Left lung (tissue), 10 donors: ENCODE measurements around the gene ALDOB. TPM values are rescaled to one million over a fixed set of nuclear protein-coding genes. Genes with fewer than 3 reads are reported as not detected.

Source experiments
- ATAC-seq: fragments of 200-7000 bp; cut with Tn5 transposase; one replicate; pipeline ENCODE4 v1.9.1; 2020; ENCODE audit warnings: moderate library complexity
- DNase-seq, 4 donors: peaks; one replicate each; pipeline ENCODE4 v3.0.0-alpha.2; 2013 to 2020
- H3K27ac ChIP-seq, 2 donors: fragments of 200-600 bp; sonication (generic) in 1 of 2; one replicate each; pipeline versions ENCODE4 v1.5.0 to v1.8.0; 2020 to 2021
- H3K27me3 ChIP-seq, 2 donors: fragments of 200-600 bp; sonication (generic) in 1 of 2; one replicate each; pipeline versions ENCODE4 v1.5.0 to v1.8.0; 2020 to 2021
- H3K36me3 ChIP-seq, 2 donors: fragments of 200-600 bp; sonication (generic) in 1 of 2; one replicate each; pipeline versions ENCODE4 v1.5.0 to v1.8.0; 2020 to 2021
- H3K4me1 ChIP-seq, 2 donors: fragments of 200-600 bp; one replicate each; pipeline ENCODE4 v1.8.0; 2021
- H3K4me3 ChIP-seq, 2 donors: fragments of 200-600 bp; sonication (generic) in 1 of 2; one replicate each; pipeline versions ENCODE4 v1.5.0 to v1.8.0; 2020 to 2021; ENCODE audit warnings: mild to moderate bottlenecking in 1 of 2
- H3K9me3 ChIP-seq, 2 donors: fragments of 200-600 bp; sonication (generic) in 1 of 2; one replicate each; pipeline versions ENCODE4 v1.5.0 to v1.8.0; 2020 to 2021
- CTCF ChIP-seq, 2 donors: fragments of 200-600 bp; sonication (generic) in 1 of 2; IDR thresholded peaks; one replicate each; pipeline versions ENCODE4 v1.5.0 to v1.8.0; 2021; ENCODE audit warnings: antibody characterized with exemption in 2 of 2
- intact Hi-C, 2 donors: fragments of 100-400 bp; cut with DNase I; formaldehyde crosslinking; loops; one replicate each; pipeline versions ENCODE4 v1.11.2 to v1.14.2; 2022
- polyA plus RNA-seq, 6 donors: library from polyadenylated mRNA; unstranded; fragments of 120-200 nt; gene quantifications; one replicate each; pipeline ENCODE4 v1.2.1, GENCODE V29; 2013; ENCODE audit not compliant: insufficient read length in 6 of 6
- total RNA-seq, 2 donors: library from RNA; stranded (reverse); fragmentation: NEBNext Ultra II Directional; extraction: Animal tissue kit (Norgen Biotek cat#: 25700); gene quantifications; one replicate each; pipeline ENCODE4 v1.2.1, GENCODE V29; 2021
- donor health status: DM: no; HTN: yes; CAD: no.
- donor health status: DM: no; HTN: no; CAD: no.

ALDOB gene
- total and polyA plus RNA-seq, 8 donors: 2.2 to 7.4 (median 2.4) TPM; not detected in 2

GRCh38 chr9:101446732-101447131, 11.2 kb upstream of the ALDOB start:
- no peak for ATAC-seq
- intact Hi-C loops: no loop called here
- TF ChIP-seq CTCF (IDR thresholded peaks at IDR 0.05): no peak
- no peaks in the 10 kb centered on the region for H3K36me3 ChIP-seq
- no peak overlapping the region for H3K27ac ChIP-seq
- no peaks in the 10 kb centered on the region for H3K9me3 ChIP-seq
- H3K4me1 ChIP-seq: no peaks in the 10 kb centered on the region
- DNase-seq: no peak
- no peak overlapping the region for H3K4me3 ChIP-seq
- H3K27me3 ChIP-seq: peaks cover 4 to 46% of the 10 kb centered on the region in 2 donors

DNA sequence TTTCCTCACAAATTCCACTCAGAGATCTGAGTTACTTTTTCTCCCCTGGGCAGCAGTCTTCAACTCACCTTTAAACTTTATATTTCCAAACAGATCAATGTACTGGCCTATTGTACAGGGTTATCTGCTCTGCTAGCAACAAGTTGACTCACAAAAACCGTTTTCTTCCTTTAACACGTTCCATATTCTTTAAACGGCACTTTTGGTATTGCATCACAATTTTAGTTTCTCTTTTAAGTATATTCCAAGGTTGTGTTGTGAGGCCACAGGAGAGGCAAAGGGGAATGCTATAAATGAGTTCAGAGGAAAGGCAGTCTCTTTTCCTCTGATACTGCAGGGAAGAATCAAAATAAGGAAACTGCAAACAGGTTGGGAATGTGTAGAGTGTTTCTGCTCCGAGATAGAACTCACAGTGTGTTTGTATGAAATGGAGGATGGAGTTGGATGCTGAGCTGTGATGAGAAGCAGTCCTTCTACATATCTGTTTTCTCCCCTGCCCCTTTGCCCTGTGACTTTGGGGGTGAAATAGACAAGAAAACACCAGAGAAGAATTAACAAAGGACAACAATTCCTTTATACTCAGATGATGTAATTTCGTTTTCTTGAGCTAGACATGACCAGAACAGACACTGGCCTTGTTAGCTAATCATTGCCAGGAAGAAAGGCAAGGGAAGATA, 9.9 kb upstream of the ALDOB start:
- TF ChIP-seq CTCF (IDR thresholded peaks at IDR 0.05): no peak
- peaks cover 4 to 37% of the 10 kb centered on the region in 2 donors for H3K27me3 ChIP-seq
- DNase-seq: no peak
- no peaks in the 10 kb centered on the region for H3K9me3 ChIP-seq
- intact Hi-C loops: no loop called here
- no peaks in the 10 kb centered on the region for H3K4me1 ChIP-seq
- no peak overlapping the region for H3K27ac ChIP-seq
- no peaks in the 10 kb centered on the region for H3K36me3 ChIP-seq
- H3K4me3 ChIP-seq: no peak overlapping the region
- ATAC-seq: no peak

- no peak overlapping the region for H3K27ac ChIP-seq
- DNase-seq (peak in 1 of 4 donors; percentile 40), ATAC-seq (no peak)
- TF ChIP-seq CTCF (IDR thresholded peaks at IDR 0.05): no peak
- H3K4me1 ChIP-seq: no peaks in the 10 kb centered on the region
- no peak overlapping the region for H3K4me3 ChIP-seq
- peaks cover 2 to 18% of the 10 kb centered on the region in 2 donors for H3K27me3 ChIP-seq
- no peaks in the 10 kb centered on the region for H3K36me3 ChIP-seq
- H3K9me3 ChIP-seq: no peaks in the 10 kb centered on the region
- intact Hi-C loops: no loop called here
These were observed 7.8 kb upstream of the ALDOB start for GRCh38 chr9:101443364-101443771.

GRCh38 chr9:101442736-101443135, 7.2 kb upstream of the ALDOB start:
- Histone ChIP-seq H3K9me3 (no peaks in the 10 kb centered on the region), H3K4me3 (no peak overlapping the region), H3K4me1 (no peaks in the 10 kb centered on the region), H3K27ac (no peak overlapping the region), H3K36me3 (no peaks in the 10 kb centered on the region), H3K27me3 (peaks cover 0 to 12% of the 10 kb centered on the region in 2 donors)
- ATAC-seq (no peak), DNase-seq (no peak)
- intact Hi-C loops: no loop called here
- TF ChIP-seq CTCF (IDR thresholded peaks at IDR 0.05): no peak

- peak in 1 of 4 donors; percentile 31 for DNase-seq
- no peaks in the 10 kb centered on the region for H3K36me3 ChIP-seq
- intact Hi-C loops: no loop called here
- no peak for TF ChIP-seq CTCF (IDR thresholded peaks at IDR 0.05)
- H3K27ac ChIP-seq: no peak overlapping the region
- no peaks in the 10 kb centered on the region for H3K9me3 ChIP-seq
- no peak for ATAC-seq
- H3K27me3 ChIP-seq: peaks cover 0 to 9% of the 10 kb centered on the region in 2 donors
- H3K4me1 ChIP-seq: no peaks in the 10 kb centered on the region
- no peak overlapping the region for H3K4me3 ChIP-seq
These were observed 6.7 kb upstream of the ALDOB start for GRCh38 chr9:101442318-101442717.
